Adipocyte (in vitro differentiated cells): Measurements from ENCODE around the gene CDH11.
A peak's percentile ranks its signal among the peaks of the same experiment; 100 is the strongest.

Source experiments
- DNase-seq: peaks from one replicate; pipeline ENCODE4 v3.0.0-alpha.2; 2015; ENCODE audit warnings: low read depth
- H3K27me3 ChIP-seq: replicated peaks from 2 replicates; pipeline ENCODE4 v1.7.0; 2013; ENCODE audit warnings: mild to moderate bottlenecking, low read length, moderate library complexity; ENCODE audit not compliant: control insufficient read depth, insufficient read depth
- H3K36me3 ChIP-seq: 2 replicates; pipeline ENCODE4 v1.7.0; 2013; ENCODE audit warnings: low read length, mild to moderate bottlenecking, moderate library complexity; ENCODE audit not compliant: control insufficient read depth, insufficient read depth, severe bottlenecking
- H3K4me1 ChIP-seq: 2 replicates; pipeline ENCODE4 v1.7.0; 2013; ENCODE audit warnings: mild to moderate bottlenecking, low read length, moderate library complexity; ENCODE audit not compliant: control insufficient read depth, insufficient read depth
- H3K4me3 ChIP-seq: 2 replicates; pipeline ENCODE4 v1.7.0; 2013; ENCODE audit warnings: mild to moderate bottlenecking, low read length, moderate library complexity
- H3K9ac ChIP-seq: 2 replicates; pipeline ENCODE4 v1.7.0; 2013; ENCODE audit warnings: mild to moderate bottlenecking, low read length, moderate library complexity
- H3K9me3 ChIP-seq: 2 replicates; pipeline ENCODE4 v1.7.0; 2013; ENCODE audit warnings: mild to moderate bottlenecking, low read length, moderate library complexity; ENCODE audit not compliant: control insufficient read depth

CDH11 gene

GRCh38 chr16:65044873-65045272, 77.0 kb downstream of the CDH11 start:
- Histone ChIP-seq H3K4me1 (peaks cover 11% of the 10 kb centered on the region), H3K36me3 (peaks cover 12% of the 10 kb centered on the region), H3K27me3 (no peaks in the 10 kb centered on the region), H3K9ac (no peak overlapping the region), H3K9me3 (no peaks in the 10 kb centered on the region), H3K4me3 (no peak overlapping the region)
- peak; percentile 72 for DNase-seq

DNA sequence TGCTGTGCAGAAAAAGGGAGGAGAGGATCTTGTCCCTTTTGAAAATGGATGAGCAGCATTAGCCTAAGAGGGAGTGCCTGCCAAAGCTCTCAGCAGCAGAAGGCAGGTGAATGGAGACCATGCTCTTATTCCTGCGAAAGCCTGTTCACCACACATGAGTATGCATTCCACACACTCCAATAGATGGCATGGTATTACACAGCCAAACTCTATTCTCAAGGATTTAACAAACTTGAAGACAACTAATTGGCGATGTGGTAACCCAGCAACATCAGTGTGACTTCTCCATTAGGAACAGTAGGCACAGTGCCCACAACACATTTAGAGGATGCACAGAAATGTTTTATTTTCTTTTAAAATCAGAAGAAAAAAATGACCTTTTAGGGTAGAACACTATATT, 77.8 kb downstream of the CDH11 start:
- H3K36me3 ChIP-seq = peaks cover 5% of the 10 kb centered on the region
- no peaks in the 10 kb centered on the region for H3K27me3 ChIP-seq
- H3K4me3 ChIP-seq = no peak overlapping the region
- no peaks in the 10 kb centered on the region for H3K9me3 ChIP-seq
- no peak overlapping the region for H3K9ac ChIP-seq
- H3K4me1 ChIP-seq = peaks cover 8% of the 10 kb centered on the region
- DNase-seq = no peak

- H3K4me3 ChIP-seq = no peak overlapping the region
Measured at GRCh38 chr16:65042438-65043365, 79.2 kb downstream of the CDH11 start.

GRCh38 chr16:65041667-65042066, 80.2 kb downstream of the CDH11 start:
- Histone ChIP-seq H3K4me3 (no peak overlapping the region), H3K36me3 (peaks cover 4% of the 10 kb centered on the region), H3K27me3 (no peaks in the 10 kb centered on the region), H3K4me1 (peaks cover 8% of the 10 kb centered on the region), H3K9ac (no peak overlapping the region), H3K9me3 (no peaks in the 10 kb centered on the region)
- DNase-seq = no peak

More at GRCh38 chr16:65042438-65043365, 79.2 kb downstream of the CDH11 start:
- peaks cover 4% of the 10 kb centered on the region for H3K36me3 ChIP-seq
- H3K9me3 ChIP-seq = no peaks in the 10 kb centered on the region
- no peaks in the 10 kb centered on the region for H3K27me3 ChIP-seq
- no peak for DNase-seq
- H3K9ac ChIP-seq = no peak overlapping the region
- H3K4me1 ChIP-seq = peaks cover 8% of the 10 kb centered on the region

DNA sequence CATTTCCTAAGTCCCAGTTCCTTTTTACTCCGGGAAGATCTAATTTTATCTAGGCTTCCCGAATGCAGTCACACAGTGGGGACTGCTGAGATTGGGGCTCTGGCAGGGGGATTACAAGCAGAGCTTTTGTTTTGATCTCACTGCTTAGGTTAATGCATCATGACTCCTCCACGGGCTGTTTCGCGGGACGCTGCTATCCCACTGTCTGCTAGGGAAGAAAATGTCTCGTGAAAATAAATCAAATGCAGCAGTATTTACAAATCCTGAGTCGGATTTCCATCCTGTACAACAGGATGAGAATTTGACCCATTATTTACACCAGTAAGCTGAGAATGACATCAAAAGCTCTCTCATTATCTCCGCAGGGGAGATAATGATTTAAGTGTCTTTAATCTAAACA, 83.8 kb downstream of the CDH11 start:
- no peaks in the 10 kb centered on the region for H3K4me1 ChIP-seq
- peaks cover 4% of the 10 kb centered on the region for H3K36me3 ChIP-seq
- H3K9ac ChIP-seq = no peak overlapping the region
- H3K27me3 ChIP-seq = no peaks in the 10 kb centered on the region
- no peaks in the 10 kb centered on the region for H3K9me3 ChIP-seq
- no peak overlapping the region for H3K4me3 ChIP-seq
- no peak for DNase-seq

DNA sequence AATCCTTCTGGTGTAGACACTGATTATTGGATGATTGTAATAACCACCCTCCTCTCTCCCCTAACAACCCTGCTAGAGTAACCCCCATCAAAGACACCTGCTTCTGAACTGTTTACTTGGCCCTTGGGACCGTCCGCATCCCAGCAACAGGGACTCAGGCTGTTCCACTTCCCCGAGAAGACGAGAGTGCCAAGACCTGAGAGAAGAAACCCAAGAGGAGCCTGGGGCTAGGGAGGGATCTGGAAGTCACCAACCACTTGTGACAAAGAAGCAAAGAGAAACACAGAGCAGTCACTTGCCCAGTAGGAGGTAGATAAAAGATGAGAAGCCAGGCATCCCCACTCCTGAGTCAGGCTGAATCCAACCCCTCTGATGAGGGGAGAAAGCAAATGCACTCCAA, 84.3 kb downstream of the CDH11 start:
- H3K4me3 ChIP-seq = no peak overlapping the region
- no peaks in the 10 kb centered on the region for H3K36me3 ChIP-seq
- DNase-seq = no peak
- H3K9ac ChIP-seq = no peak overlapping the region
- H3K4me1 ChIP-seq = no peaks in the 10 kb centered on the region
- no peaks in the 10 kb centered on the region for H3K27me3 ChIP-seq
- no peaks in the 10 kb centered on the region for H3K9me3 ChIP-seq

DNA sequence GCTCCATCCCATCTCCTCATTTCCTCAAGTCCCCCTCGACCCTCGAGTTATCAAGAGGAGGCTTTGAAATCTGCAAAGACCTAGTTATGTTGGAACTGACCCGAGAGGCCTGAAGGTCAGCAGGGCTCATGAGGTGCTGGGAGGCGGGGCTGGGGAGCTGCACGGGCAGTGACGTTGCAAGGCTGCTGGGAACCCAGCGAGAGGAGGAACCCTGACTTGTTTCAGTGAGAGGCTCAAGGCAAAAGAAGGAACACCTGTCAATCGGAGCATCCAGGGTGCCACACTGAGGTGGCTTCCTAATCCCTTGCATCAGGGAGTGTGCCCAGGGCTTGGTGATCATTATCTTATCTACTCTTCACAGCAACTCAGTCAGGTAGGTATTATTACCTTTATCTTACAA, 86.9 kb downstream of the CDH11 start:
- no peak for DNase-seq
- H3K9ac ChIP-seq = no peak overlapping the region
- peaks cover 3% of the 10 kb centered on the region for H3K36me3 ChIP-seq
- H3K4me1 ChIP-seq = no peaks in the 10 kb centered on the region
- H3K9me3 ChIP-seq = no peaks in the 10 kb centered on the region
- H3K27me3 ChIP-seq = no peaks in the 10 kb centered on the region
- H3K4me3 ChIP-seq = no peak overlapping the region

- Histone ChIP-seq H3K36me3 (peaks cover 6% of the 10 kb centered on the region), H3K4me1 (no peaks in the 10 kb centered on the region), H3K27me3 (no peaks in the 10 kb centered on the region), H3K4me3 (no peak overlapping the region), H3K9ac (no peak overlapping the region), H3K9me3 (no peaks in the 10 kb centered on the region)
- peak; percentile 23 for DNase-seq
Measured at GRCh38 chr16:65032387-65032786, 89.5 kb downstream of the CDH11 start.

DNA sequence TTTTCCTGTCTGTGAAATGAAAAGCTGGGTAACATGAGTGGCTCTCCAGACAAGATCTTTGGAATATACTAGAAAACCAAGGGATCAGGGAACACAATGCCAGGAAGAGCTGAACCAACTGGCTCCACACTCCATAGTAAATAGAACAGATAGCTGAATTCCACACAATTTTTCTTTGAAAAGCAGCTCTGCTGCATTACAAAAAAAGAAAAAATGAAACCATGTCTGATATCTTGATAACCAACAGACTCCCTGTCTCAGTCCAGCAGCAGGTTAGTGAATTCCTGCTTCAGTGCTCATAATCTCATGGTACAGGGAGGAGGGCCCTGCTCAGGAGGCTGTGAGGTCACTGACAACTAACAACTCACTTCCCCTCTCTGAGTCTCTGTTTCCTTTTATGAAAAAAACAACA, 97.1 kb downstream of the CDH11 start:
- H3K4me3 ChIP-seq = no peak overlapping the region
- no peaks in the 10 kb centered on the region for H3K9me3 ChIP-seq
- no peaks in the 10 kb centered on the region for H3K27me3 ChIP-seq
- peak; percentile 46 for DNase-seq
- no peak overlapping the region for H3K9ac ChIP-seq
- no peaks in the 10 kb centered on the region for H3K4me1 ChIP-seq
- H3K36me3 ChIP-seq = peaks cover 6% of the 10 kb centered on the region

DNA sequence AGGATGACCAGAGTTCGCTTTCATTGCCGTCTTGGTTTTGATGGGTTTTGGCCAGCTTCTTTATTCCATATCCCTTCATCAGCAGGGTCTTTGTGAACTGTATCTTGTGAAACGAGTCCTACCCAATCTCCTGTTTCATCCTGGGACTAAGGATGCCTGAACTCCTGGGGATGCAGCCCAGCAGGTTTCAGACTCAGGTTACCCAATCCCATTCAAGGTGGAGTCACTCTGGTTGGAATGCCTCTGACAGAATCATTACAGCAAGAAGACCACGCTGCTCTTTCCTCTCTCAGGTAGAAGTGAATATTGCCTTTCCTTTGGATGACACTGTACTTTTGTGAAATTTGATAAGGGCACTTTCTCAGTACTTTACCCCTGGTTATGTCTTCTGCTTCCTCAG, 98.1 kb downstream of the CDH11 start:
- Histone ChIP-seq H3K36me3 (peaks cover 6% of the 10 kb centered on the region), H3K9ac (no peak overlapping the region), H3K9me3 (no peaks in the 10 kb centered on the region), H3K4me1 (no peaks in the 10 kb centered on the region), H3K27me3 (no peaks in the 10 kb centered on the region), H3K4me3 (no peak overlapping the region)
- no peak for DNase-seq

DNA sequence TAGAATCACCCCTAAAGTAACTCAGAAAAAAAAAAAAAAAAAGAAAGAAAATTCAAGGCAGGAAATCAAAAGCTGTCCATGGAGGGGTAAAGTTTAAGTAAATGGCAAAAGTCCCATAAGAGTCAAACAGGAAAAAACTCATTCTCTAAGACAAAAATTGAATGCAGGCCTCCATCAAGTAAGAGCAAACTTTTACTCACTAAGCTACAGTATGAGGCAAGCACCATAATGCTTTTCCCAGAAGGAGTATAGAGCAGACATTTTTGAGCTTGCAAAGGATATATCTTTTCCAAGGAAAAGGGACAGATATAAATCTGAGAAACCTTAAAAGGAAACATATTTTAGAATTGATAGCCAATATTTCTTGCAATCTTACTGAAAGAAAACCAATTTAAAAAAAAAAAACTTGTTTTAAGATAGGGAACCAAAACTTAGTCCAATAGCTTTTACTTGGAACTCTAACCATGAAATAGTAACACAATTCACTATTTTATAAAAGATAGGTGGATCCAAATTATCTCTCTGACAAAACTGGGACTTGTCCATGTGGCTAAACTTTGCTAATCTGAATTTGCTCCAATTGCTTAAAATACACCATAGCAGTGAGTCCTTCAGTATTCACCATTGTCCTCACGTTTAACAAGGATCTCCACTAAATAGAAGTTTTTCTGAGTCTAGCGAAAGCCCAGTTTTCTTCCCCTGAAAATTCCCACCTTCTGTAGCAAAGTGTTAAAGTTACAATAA, 99.8 kb downstream of the CDH11 start:
- H3K9ac ChIP-seq = no peak overlapping the region
- H3K9me3 ChIP-seq = no peaks in the 10 kb centered on the region
- no peaks in the 10 kb centered on the region for H3K4me1 ChIP-seq
- no peaks in the 10 kb centered on the region for H3K27me3 ChIP-seq
- H3K36me3 ChIP-seq = peaks cover 6% of the 10 kb centered on the region
- no peak overlapping the region for H3K4me3 ChIP-seq
- DNase-seq = no peak
